Measurements from ENCODE around the gene MIER3. TPM values are rescaled to one million over a fixed set of nuclear protein-coding genes. Genes with fewer than 3 reads are reported as not detected.

The MIER3 gene
- polyA plus RNA-seq, 1 of the 3 experiments (the other 2 are of a cell fraction), result 3.8 TPM

- TF ChIP-seq EZH2phosphoT487 (IDR thresholded peaks at IDR 0.05; ENCODE audit: borderline replicate concordance, low read depth) (no peak), POLR2AphosphoS5 (IDR thresholded peaks at IDR 0.05; ENCODE audit: low read depth, low read length) (no peak), MXI1 (IDR thresholded peaks at IDR 0.05; ENCODE audit: low read depth, low read length) (no peak), RCOR1 (IDR thresholded peaks at IDR 0.05; ENCODE audit: low read length) (no peak)
These were observed 37.8 kb upstream of the MIER3 start (continued) for GRCh38 chr5:56989676-56990075.

GRCh38 chr5:56988490-56988889, 36.6 kb upstream of the MIER3 start:
- H3K27ac ChIP-seq (ENCODE audit: low read depth in 2 of 2, low read length in 1 of 2), result no peak overlapping the region
- H3K9me3 ChIP-seq, result no peaks in the 10 kb centered on the region
- H3K79me2 ChIP-seq (ENCODE audit: insufficient read depth), result no peaks in the 10 kb centered on the region
- no peaks in the 10 kb centered on the region for H3F3A ChIP-seq (replicated peaks; ENCODE audit: insufficient read depth)
- CTCF ChIA-PET, result interaction anchor here (1.3 kb wide), 1 partner anchor 8 kb away, joined by 3 read pairs; no protein-coding TSS in a partner anchor
- no peak overlapping the region for H3K9ac ChIP-seq
- H3K4me3 ChIP-seq (ENCODE audit: low read depth in 2 of 2, low read length in 1 of 2), result no peak overlapping the region
- POLR2A ChIA-PET, result no interaction called here
- no peaks in the 10 kb centered on the region for H3K4me1 ChIP-seq (ENCODE audit: control insufficient read depth in 1 of 2, insufficient read depth in 2 of 2, low read depth in 1 of 2, low read length in 1 of 2)
- DNase-seq, result no peak
- no peak overlapping the region for H2AFZ ChIP-seq (ENCODE audit: low read depth)
- no peak overlapping the region for H3K4me2 ChIP-seq
- H3K27me3 ChIP-seq (ENCODE audit: insufficient read depth), result no peaks in the 10 kb centered on the region
- no peaks in the 10 kb centered on the region for H4K20me1 ChIP-seq (ENCODE audit: insufficient read depth)
- H3K36me3 ChIP-seq (replicated peaks in 1 of 2; ENCODE audit: control insufficient read depth in 1 of 2, insufficient read depth in 2 of 2, low read length in 1 of 2), result no peaks in the 10 kb centered on the region
- no peaks in the 10 kb centered on the region for H3K9me2 ChIP-seq
- 70% methylated on average over 4 of the region's 4 CpGs for WGBS (ENCODE audit: low lambda C conversion rate)
- TF ChIP-seq TEAD4 (IDR thresholded peaks at IDR 0.05; ENCODE audit: borderline replicate concordance, insufficient read depth) (no peak), NFIC (IDR thresholded peaks at IDR 0.05; ENCODE audit: borderline replicate concordance) (no peak), USF1 (IDR thresholded peaks at IDR 0.05; ENCODE audit: borderline replicate concordance, low read depth) (no peak)

GRCh38 chr5:56987171-56987570, 35.2 kb upstream of the MIER3 start:
- H3K9me3 ChIP-seq, result no peaks in the 10 kb centered on the region
- TF ChIP-seq NRF1 (IDR thresholded peaks at IDR 0.05; ENCODE audit: low read depth, low read length) (no peak), FOSL2 (IDR thresholded peaks at IDR 0.05; ENCODE audit: borderline replicate concordance, low read depth) (no peak), REST (IDR thresholded peaks at IDR 0.05; ENCODE audit: low read depth, low read length) (no peak), SIN3A (IDR thresholded peaks at IDR 0.05; ENCODE audit: borderline replicate concordance, low read depth, low read length) (no peak), IRF3 (IDR thresholded peaks at IDR 0.05; ENCODE audit: low read depth, low read length) (no peak)
- no peak overlapping the region for H3K9ac ChIP-seq
- no peaks in the 10 kb centered on the region for H4K20me1 ChIP-seq (ENCODE audit: insufficient read depth)
- H3K36me3 ChIP-seq (replicated peaks in 1 of 2; ENCODE audit: control insufficient read depth in 1 of 2, insufficient read depth in 2 of 2, low read length in 1 of 2), result no peaks in the 10 kb centered on the region
- H3K4me3 ChIP-seq (ENCODE audit: low read depth in 2 of 2, low read length in 1 of 2), result no peak overlapping the region
- ChIA-PET CTCF (interaction anchor here (0.6 to 1.3 kb wide), 2 partner anchors 9 to 96 kb away, joined by 3 read pairs; no protein-coding TSS in a partner anchor), POLR2A (no interaction called here)
- H3K27ac ChIP-seq (ENCODE audit: low read depth in 2 of 2, low read length in 1 of 2), result no peak overlapping the region
- no peak for DNase-seq
- H3K27me3 ChIP-seq (ENCODE audit: insufficient read depth), result no peaks in the 10 kb centered on the region
- H2AFZ ChIP-seq (ENCODE audit: low read depth), result no peak overlapping the region
- H3K79me2 ChIP-seq (ENCODE audit: insufficient read depth), result no peaks in the 10 kb centered on the region
- no peaks in the 10 kb centered on the region for H3F3A ChIP-seq (replicated peaks; ENCODE audit: insufficient read depth)
- no peaks in the 10 kb centered on the region for H3K9me2 ChIP-seq
- WGBS (ENCODE audit: low lambda C conversion rate), result 87% methylated on average over 4 of the region's 4 CpGs
- H3K4me1 ChIP-seq (ENCODE audit: control insufficient read depth in 1 of 2, insufficient read depth in 2 of 2, low read depth in 1 of 2, low read length in 1 of 2), result no peaks in the 10 kb centered on the region
- H3K4me2 ChIP-seq, result no peak overlapping the region
